Keratinocyte (primary cell): ENCODE data around the gene SERPINB1. TPM values are rescaled to one million over a fixed set of nuclear protein-coding genes. Genes with fewer than 3 reads are reported as not detected.

ENCODE experiments used
- DNase-seq: peaks from one replicate; pipeline ENCODE4 v3.0.0-alpha.2; 2011; ENCODE audit warnings: low read depth, missing footprints, low spot score
- FAIRE-seq: peaks from 2 replicates; lab custom pipeline; 2011; peaks lifted over from hg19 to GRCh38; lab: Jason Lieb, UNC
- H2AFZ ChIP-seq: 2 replicates; pipeline ENCODE4 v1.6.0; 2012; ENCODE audit warnings: low read length, control low read depth, inconsistent platforms; ENCODE audit not compliant: control insufficient read depth
- H3K27ac ChIP-seq: 2 replicates; pipeline ENCODE4 v1.5.1; 2011; ENCODE audit warnings: low read length; ENCODE audit not compliant: control insufficient read depth, insufficient read depth
- H3K27me3 ChIP-seq: 3 replicates; pipeline ENCODE4 v1.6.0; 2011; ENCODE audit warnings: low read length; ENCODE audit not compliant: control insufficient read depth, insufficient read depth; ENCODE audit errors: extremely low read depth
- H3K36me3 ChIP-seq, 2 experiments: 2 replicates in 1 of 2; 3 replicates in 1 of 2; pipeline ENCODE4 v1.5.1; 2011; ENCODE audit warnings: low read length in 2 of 2, mild to moderate bottlenecking in 1 of 2; ENCODE audit not compliant: control insufficient read depth in 2 of 2, insufficient read depth in 2 of 2; ENCODE audit errors: extremely low read depth in 1 of 2
- H3K4me1 ChIP-seq: 3 replicates; pipeline ENCODE4 v1.5.1; 2011; ENCODE audit warnings: low read length; ENCODE audit not compliant: control insufficient read depth, insufficient read depth; ENCODE audit errors: extremely low read depth
- H3K4me2 ChIP-seq: 3 replicates; pipeline ENCODE4 v1.6.0; 2011; ENCODE audit warnings: low read depth, low read length; ENCODE audit not compliant: control insufficient read depth, insufficient read depth; ENCODE audit errors: extremely low read depth
- H3K4me3 ChIP-seq, 3 experiments: fragments of 200-600 bp in 1 of 3; sonication (generic) in 1 of 3; 2 replicates in 2 of 3; 3 replicates in 1 of 3; pipeline ENCODE4 v1.5.1; 2011 to 2016; ENCODE audit warnings: low read length in 3 of 3, mild to moderate bottlenecking in 3 of 3, control low read depth in 2 of 3, inconsistent platforms in 1 of 3, low read depth in 1 of 3, mixed read lengths in 1 of 3, mixed run types in 1 of 3, moderate library complexity in 1 of 3; ENCODE audit not compliant: control insufficient read depth in 2 of 3, insufficient read depth in 2 of 3; ENCODE audit errors: extremely low read depth in 1 of 3
- H3K79me2 ChIP-seq: 2 replicates; pipeline ENCODE4 v1.6.0; 2012; ENCODE audit warnings: low read length; ENCODE audit not compliant: control insufficient read depth, insufficient read depth
- H3K9ac ChIP-seq: 3 replicates; pipeline ENCODE4 v1.6.0; 2011; ENCODE audit warnings: low read length; ENCODE audit not compliant: control insufficient read depth, insufficient read depth; ENCODE audit errors: extremely low read depth
- H3K9me1 ChIP-seq: 3 replicates; pipeline ENCODE4 v1.6.0; 2011; ENCODE audit warnings: low read length; ENCODE audit not compliant: control insufficient read depth, insufficient read depth; ENCODE audit errors: extremely low read depth
- H3K9me3 ChIP-seq: 2 replicates; pipeline ENCODE4 v1.5.1; 2012; ENCODE audit warnings: low read depth, low read length; ENCODE audit not compliant: control insufficient read depth
- H4K20me1 ChIP-seq: 3 replicates; pipeline ENCODE4 v1.6.0; 2011; ENCODE audit warnings: low read length; ENCODE audit not compliant: control insufficient read depth, insufficient read depth; ENCODE audit errors: extremely low read depth
- EZH2 ChIP-seq: IDR thresholded peaks from one replicate; pipeline ENCODE4 v1.6.1; 2012; ENCODE audit warnings: inconsistent platforms, mild to moderate bottlenecking, low read length, moderate library complexity
- dilution Hi-C: fragments of 300-500 bp; cut with MboI; formaldehyde crosslinking; loops from one replicate; pipeline ENCODE4 v1.7.0; 2020; ENCODE audit warnings: low sequenced_read_pairs; ENCODE audit not compliant: extremely low pct_ligation_motif_present
- polyA plus RNA-seq, 5 experiments: library from polyadenylated mRNA; depleted of rRNA in 3 of 5; stranded (reverse) in 3 of 5; stranded (forward) in 1 of 5; unstranded in 1 of 5; fragments of >200 nt; gene quantifications; 1 replicate in 1 of 5; 2 replicates in 3 of 5; 3 replicates in 1 of 5; pipeline versions ENCODE4 v1.2.1 to v1.2.3, GENCODE V29; 2011 to 2012; ENCODE audit warnings: missing spikeins in 2 of 5, low read depth in 1 of 5, low replicate concordance in 1 of 5
- TF ChIP-seq, protein P1 (sequence below), 3 experiments: IDR thresholded peaks in 1 of 3; conservative IDR thresholded peaks in 1 of 3; optimal IDR thresholded peaks in 1 of 3; 2 replicates in 2 of 3; 3 replicates in 1 of 3; pipeline versions ENCODE3 to v1.5.1; 2011; ENCODE audit warnings: low read length in 3 of 3, mild to moderate bottlenecking in 3 of 3, moderate library complexity in 2 of 3, control low read depth in 1 of 3, inconsistent platforms in 1 of 3; ENCODE audit not compliant: insufficient read depth in 2 of 3; ENCODE audit errors: extremely low read depth in 1 of 3

SERPINB1 gene
- polyA plus RNA-seq, 1 donor (not counting 4 experiments of a cell fraction or from before 2014, with no cell fraction given), result 71.9 TPM

- H3K27ac ChIP-seq, result peak overlapping the region; percentile 65
- H3K9me3 ChIP-seq, result no peaks in the 10 kb centered on the region
- peak overlapping the region; percentile 12 for H3K9ac ChIP-seq
- TF ChIP-seq, protein P1, sequence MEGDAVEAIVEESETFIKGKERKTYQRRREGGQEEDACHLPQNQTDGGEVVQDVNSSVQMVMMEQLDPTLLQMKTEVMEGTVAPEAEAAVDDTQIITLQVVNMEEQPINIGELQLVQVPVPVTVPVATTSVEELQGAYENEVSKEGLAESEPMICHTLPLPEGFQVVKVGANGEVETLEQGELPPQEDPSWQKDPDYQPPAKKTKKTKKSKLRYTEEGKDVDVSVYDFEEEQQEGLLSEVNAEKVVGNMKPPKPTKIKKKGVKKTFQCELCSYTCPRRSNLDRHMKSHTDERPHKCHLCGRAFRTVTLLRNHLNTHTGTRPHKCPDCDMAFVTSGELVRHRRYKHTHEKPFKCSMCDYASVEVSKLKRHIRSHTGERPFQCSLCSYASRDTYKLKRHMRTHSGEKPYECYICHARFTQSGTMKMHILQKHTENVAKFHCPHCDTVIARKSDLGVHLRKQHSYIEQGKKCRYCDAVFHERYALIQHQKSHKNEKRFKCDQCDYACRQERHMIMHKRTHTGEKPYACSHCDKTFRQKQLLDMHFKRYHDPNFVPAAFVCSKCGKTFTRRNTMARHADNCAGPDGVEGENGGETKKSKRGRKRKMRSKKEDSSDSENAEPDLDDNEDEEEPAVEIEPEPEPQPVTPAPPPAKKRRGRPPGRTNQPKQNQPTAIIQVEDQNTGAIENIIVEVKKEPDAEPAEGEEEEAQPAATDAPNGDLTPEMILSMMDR (optimal IDR thresholded peaks at IDR 0.05 in 1 of 3, IDR thresholded peaks at IDR 0.05 in 1 of 3, conservative IDR thresholded peaks at IDR 0.05 in 1 of 3; ENCODE audit: extremely low read depth in 1 of 3, insufficient read depth in 2 of 3, low read length in 3 of 3), result no peak
- TF ChIP-seq EZH2, result no peak
- no peak overlapping the region for H2AFZ ChIP-seq
- DNase-seq (no peak), FAIRE-seq (no peak)
- peaks cover 31% of the 10 kb centered on the region for H3K4me1 ChIP-seq
- H4K20me1 ChIP-seq, result no peaks in the 10 kb centered on the region
- dilution Hi-C loops, result no loop called here
- H3K36me3 ChIP-seq, result peaks cover 4 to 6% of the 10 kb centered on the region in 2 experiments
- H3K4me2 ChIP-seq, result no peak overlapping the region
- H3K4me3 ChIP-seq, result no peak overlapping the region
- H3K27me3 ChIP-seq, result no peaks in the 10 kb centered on the region
- H3K79me2 ChIP-seq, result peaks cover 5% of the 10 kb centered on the region
- H3K9me1 ChIP-seq, result no peaks in the 10 kb centered on the region
Observed at GRCh38 chr6:2791450-2791974, 50.2 kb downstream of the SERPINB1 start.

DNA sequence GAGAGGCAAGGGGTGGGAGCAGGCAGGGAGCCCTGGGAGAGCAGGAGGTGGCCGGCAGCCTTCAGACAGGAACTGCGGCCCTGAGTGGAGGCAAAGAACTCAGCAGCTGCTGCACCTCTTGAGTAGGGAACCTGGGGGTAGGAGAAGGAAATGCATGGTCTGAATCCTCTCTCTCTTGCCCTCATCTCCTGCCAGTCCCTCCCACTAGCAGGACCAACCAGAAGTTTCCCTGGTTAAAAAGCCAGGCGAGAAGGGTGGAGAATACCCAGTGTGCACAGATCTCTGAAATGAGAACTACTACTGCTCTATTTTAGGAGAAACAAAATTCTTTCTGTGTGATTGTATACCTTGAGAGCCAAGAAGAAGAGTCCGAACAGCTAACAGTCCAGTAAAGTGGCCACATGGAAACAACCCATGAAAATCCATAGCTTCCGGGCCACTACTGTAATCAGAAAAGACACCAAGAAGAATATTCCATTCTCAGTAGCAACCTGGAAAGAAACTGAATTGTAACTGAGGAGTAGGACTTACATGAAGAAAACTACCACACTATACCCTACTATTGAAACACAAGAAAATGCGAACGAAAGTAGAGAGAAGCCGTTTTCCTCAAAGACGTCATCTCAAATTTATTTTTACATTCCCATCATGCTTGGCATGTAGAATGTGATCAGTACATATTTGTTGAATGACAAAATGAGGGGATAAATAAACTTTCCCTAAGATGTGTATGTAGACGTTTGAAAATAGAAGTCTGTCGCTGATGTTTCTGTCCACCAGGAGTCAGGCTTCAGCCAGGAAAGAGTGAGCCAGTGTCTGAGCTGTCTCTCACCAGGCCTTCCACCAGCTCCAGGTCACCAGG, 50.8 kb downstream of the SERPINB1 start:
- Histone ChIP-seq H3K4me1 (peaks cover 31% of the 10 kb centered on the region), H3K9me1 (no peaks in the 10 kb centered on the region), H3K27ac (peak overlapping the region; percentile 65), H3K27me3 (no peaks in the 10 kb centered on the region), H4K20me1 (no peaks in the 10 kb centered on the region), H2AFZ (no peak overlapping the region), H3K4me2 (no peak overlapping the region), H3K9me3 (no peaks in the 10 kb centered on the region), H3K36me3 (peaks cover 4 to 8% of the 10 kb centered on the region in 2 experiments), H3K4me3 (no peak overlapping the region), H3K79me2 (peaks cover 9% of the 10 kb centered on the region), H3K9ac (peak overlapping the region; percentile 11)
- TF ChIP-seq EZH2, result no peak
- TF ChIP-seq, protein P1 (optimal IDR thresholded peaks at IDR 0.05 in 1 of 3, IDR thresholded peaks at IDR 0.05 in 1 of 3, conservative IDR thresholded peaks at IDR 0.05 in 1 of 3; ENCODE audit: extremely low read depth in 1 of 3, insufficient read depth in 2 of 3, low read length in 3 of 3), result peak; percentile 75 to 93 (median 86)
- DNase-seq, result peak; percentile 44
- dilution Hi-C loops, result no loop called here
- peak; percentile 82 for FAIRE-seq
